Upper lobe of left lung (tissue), 6 donors: ENCODE data around the gene PARD3B. TPM values are rescaled to one million over a fixed set of nuclear protein-coding genes. Genes with fewer than 3 reads are reported as not detected.

Experiments used
- ATAC-seq, 2 donors: fragments of 200-7000 bp; cut with Tn5 transposase; one replicate each; pipeline ENCODE4 v1.9.1; 2022; ENCODE audit warnings: mild to moderate bottlenecking in 2 of 2, moderate library complexity in 2 of 2; ENCODE audit not compliant: low FRiP score in 2 of 2
- DNase-seq, 2 donors: peaks; one replicate each; pipeline ENCODE4 v3.0.0-alpha.2; 2019 to 2020
- H3K27ac ChIP-seq, 4 donors: fragments of 200-600 bp; sonication (generic); one replicate each; pipeline ENCODE4 v1.5.1; 2016 to 2019
- H3K27me3 ChIP-seq, 4 donors: fragments of 200-600 bp; sonication (generic); one replicate each; pipeline ENCODE4 v1.5.1; 2017 to 2019
- H3K36me3 ChIP-seq, 4 donors: fragments of 200-600 bp; sonication (generic); one replicate each; pipeline ENCODE4 v1.5.1; 2016 to 2019
- H3K4me1 ChIP-seq, 4 donors: fragments of 200-600 bp; sonication (generic); one replicate each; pipeline ENCODE4 v1.5.1; 2018 to 2019
- H3K4me3 ChIP-seq, 4 donors: fragments of 200-600 bp; sonication (generic); one replicate each; pipeline ENCODE4 v1.5.1; 2017 to 2019; ENCODE audit warnings: mild to moderate bottlenecking in 2 of 4, moderate library complexity in 1 of 4
- H3K9me3 ChIP-seq, 4 donors: fragments of 200-600 bp; sonication (generic); one replicate each; pipeline ENCODE4 v1.5.1; 2018 to 2019
- CTCF ChIP-seq, 6 experiments: fragments of 450-650 bp in 4 of 6; fragments of 200-600 bp in 2 of 6; sonication (generic) in 2 of 6; IDR thresholded peaks; one replicate each; pipeline ENCODE4 v1.5.1; 2016 to 2019; ENCODE audit warnings: antibody characterized with exemption in 6 of 6
- EP300 ChIP-seq, 4 donors: sonication (generic); formaldehyde crosslinking; IDR thresholded peaks; one replicate each; pipeline ENCODE4 v1.5.1; 2017; ENCODE audit warnings: antibody characterized with exemption in 4 of 4, control low read depth in 2 of 4
- POLR2A ChIP-seq, 4 donors: fragments of 450-650 bp; IDR thresholded peaks; one replicate each; pipeline ENCODE4 v1.5.1; 2016 to 2017; ENCODE audit warnings: antibody characterized with exemption in 4 of 4, mild to moderate bottlenecking in 2 of 4
- POLR2AphosphoS5 ChIP-seq, 2 donors: sonication (generic); formaldehyde crosslinking; IDR thresholded peaks; one replicate each; pipeline ENCODE4 v1.5.1; 2017; ENCODE audit warnings: antibody characterized with exemption in 2 of 2
- WGBS, 2 donors: methylation state at CpG; one replicate each; pipeline ENCODE4 v1.1.5; 2017 to 2018; 5-methylcytosine and 5-hydroxymethylcytosine counted together
- total RNA-seq, 6 donors: library from RNA; depleted of rRNA in 4 of 6; stranded (reverse); fragments of >200 nt in 4 of 6; gene quantifications; one replicate each; pipeline versions ENCODE4 v1.1.0 to v1.2.1, GENCODE V29; 2016 to 2021
- donor health status: DM: no; HTN: no; CAD: no; lungs with moderate emphysema.
- donor health status: DM: no; HTN: yes; CAD: no; lungs with severe emphysema.

The PARD3B gene
- total RNA-seq, 6 donors from 2014 or later = 17.8 to 44.9 (median 24.2) TPM

- Histone ChIP-seq H3K27me3 (no peaks in the 10 kb centered on the region), H3K9me3 (peaks cover 0 to 3% (median 0%) of the 10 kb centered on the region in 4 donors), H3K4me3 (no peak overlapping the region), H3K27ac (no peak overlapping the region), H3K4me1 (no peaks in the 10 kb centered on the region), H3K36me3 (no peaks in the 10 kb centered on the region)
- no peak for TF ChIP-seq CTCF (IDR thresholded peaks at IDR 0.05)
- no peak for TF ChIP-seq EP300 (IDR thresholded peaks at IDR 0.05)
- TF ChIP-seq POLR2AphosphoS5 (IDR thresholded peaks at IDR 0.05) = no peak
- no peak for TF ChIP-seq POLR2A (IDR thresholded peaks at IDR 0.05)
- ATAC-seq = no peak
- no peak for DNase-seq
- 89 to 91% methylated on average over 4 of the region's 4 CpGs for WGBS, 2 donors
Observed at GRCh38 chr2:205003288-205003687, 458.0 kb downstream of the PARD3B start.

GRCh38 chr2:205010196-205010595 lies 464.9 kb downstream of the PARD3B start:
- 50 to 93% methylated on average over 1 of the region's 1 CpG for WGBS, 2 donors
- ATAC-seq = no peak
- H3K4me3 ChIP-seq = no peak overlapping the region

GRCh38 chr2:205011031-205011430 lies 465.8 kb downstream of the PARD3B start:
- no peaks in the 10 kb centered on the region for H3K4me1 ChIP-seq
- no peak for TF ChIP-seq EP300 (IDR thresholded peaks at IDR 0.05)
- TF ChIP-seq POLR2A (IDR thresholded peaks at IDR 0.05) = no peak
- no peak for TF ChIP-seq CTCF (IDR thresholded peaks at IDR 0.05)
- TF ChIP-seq POLR2AphosphoS5 (IDR thresholded peaks at IDR 0.05) = no peak
- WGBS, 2 donors = 84 to 90% methylated on average over 2 of the region's 2 CpGs
- no peak overlapping the region for H3K4me3 ChIP-seq
- H3K9me3 ChIP-seq = peaks cover 0 to 3% (median 0%) of the 10 kb centered on the region in 4 donors
- no peak for DNase-seq
- ATAC-seq = no peak
- no peaks in the 10 kb centered on the region for H3K36me3 ChIP-seq
- H3K27ac ChIP-seq = no peak overlapping the region
- H3K27me3 ChIP-seq = no peaks in the 10 kb centered on the region

More at GRCh38 chr2:205010196-205010595, 464.9 kb downstream of the PARD3B start:
- H3K27me3 ChIP-seq = no peaks in the 10 kb centered on the region
- no peaks in the 10 kb centered on the region for H3K36me3 ChIP-seq
- H3K27ac ChIP-seq = no peak overlapping the region
- no peak for DNase-seq
- peaks cover 0 to 3% (median 0%) of the 10 kb centered on the region in 4 donors for H3K9me3 ChIP-seq
- TF ChIP-seq POLR2AphosphoS5 (IDR thresholded peaks at IDR 0.05) (no peak), POLR2A (IDR thresholded peaks at IDR 0.05) (no peak), EP300 (IDR thresholded peaks at IDR 0.05) (no peak), CTCF (IDR thresholded peaks at IDR 0.05) (no peak)
- no peaks in the 10 kb centered on the region for H3K4me1 ChIP-seq

GRCh38 chr2:205012961-205013360 lies 467.7 kb downstream of the PARD3B start:
- no peak for TF ChIP-seq CTCF (IDR thresholded peaks at IDR 0.05)
- TF ChIP-seq POLR2A (IDR thresholded peaks at IDR 0.05) = no peak
- no peak for TF ChIP-seq EP300 (IDR thresholded peaks at IDR 0.05)
- TF ChIP-seq POLR2AphosphoS5 (IDR thresholded peaks at IDR 0.05) = no peak
- Histone ChIP-seq H3K9me3 (no peaks in the 10 kb centered on the region), H3K27me3 (no peaks in the 10 kb centered on the region), H3K36me3 (no peaks in the 10 kb centered on the region), H3K27ac (no peak overlapping the region), H3K4me1 (no peaks in the 10 kb centered on the region), H3K4me3 (no peak overlapping the region)
- 82 to 83% methylated on average over 8 of the region's 8 CpGs for WGBS, 2 donors
- ATAC-seq (no peak), DNase-seq (no peak)

- Histone ChIP-seq H3K27me3 (no peaks in the 10 kb centered on the region), H3K9me3 (no peaks in the 10 kb centered on the region), H3K4me3 (no peak overlapping the region), H3K27ac (no peak overlapping the region), H3K36me3 (no peaks in the 10 kb centered on the region), H3K4me1 (no peaks in the 10 kb centered on the region)
- no peak for TF ChIP-seq POLR2AphosphoS5 (IDR thresholded peaks at IDR 0.05)
- no peak for DNase-seq
- 85 to 95% methylated on average over 3 of the region's 3 CpGs for WGBS, 2 donors
- ATAC-seq = no peak
Observed at GRCh38 chr2:205013586-205013985, 468.3 kb downstream of the PARD3B start.
